ENCODE measurements around the gene CRISP3. TPM values are rescaled to one million over a fixed set of nuclear protein-coding genes. Genes with fewer than 3 reads are reported as not detected.

The CRISP3 gene
- total RNA-seq, 4 donors from 2014 or later: not detected

DNA sequence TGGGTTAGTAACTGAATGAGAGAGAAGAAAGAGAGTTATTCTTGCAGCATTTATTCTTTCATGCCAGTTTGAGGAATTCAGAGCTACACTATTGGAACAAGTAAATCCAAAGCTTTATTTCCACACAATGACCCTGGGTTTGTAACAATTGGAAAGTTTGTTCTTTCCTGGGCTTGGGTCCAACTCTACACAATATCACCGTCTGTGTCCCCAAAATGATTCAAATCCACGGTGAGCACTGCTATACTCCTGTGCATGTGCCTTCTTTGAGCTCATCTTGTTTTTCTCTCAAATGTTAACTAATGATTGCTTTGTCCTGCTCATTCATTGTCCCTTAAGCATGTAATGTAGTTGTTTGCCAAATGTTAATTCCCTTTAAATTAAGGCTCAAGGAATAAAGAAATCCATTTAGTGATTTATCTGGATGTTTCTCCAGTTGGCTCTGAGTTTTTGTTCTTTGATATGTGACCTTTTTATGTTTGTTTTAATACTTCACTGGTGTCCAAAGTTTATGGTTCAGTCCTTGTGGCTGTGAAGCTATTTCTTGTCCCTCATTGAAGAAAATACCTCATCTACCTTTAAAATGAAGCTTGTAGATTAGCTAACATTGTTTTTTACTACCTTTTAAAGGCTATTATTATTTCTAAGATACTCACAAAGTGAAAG, 20.5 kb upstream of the CRISP3 start:
- DNase-seq (ENCODE audit: low spot score in 2 of 2): no peak
- Histone ChIP-seq H3K27me3 (no peaks in the 10 kb centered on the region), H3K27ac (no peak overlapping the region), H3K4me1 (no peaks in the 10 kb centered on the region), H3K36me3 (no peaks in the 10 kb centered on the region), H3K9me3 (no peaks in the 10 kb centered on the region), H3K4me3 (no peak overlapping the region)
- 16 to 30% methylated on average over 2 of the region's 2 CpGs for WGBS, 2 donors
- TF ChIP-seq, protein P1, sequence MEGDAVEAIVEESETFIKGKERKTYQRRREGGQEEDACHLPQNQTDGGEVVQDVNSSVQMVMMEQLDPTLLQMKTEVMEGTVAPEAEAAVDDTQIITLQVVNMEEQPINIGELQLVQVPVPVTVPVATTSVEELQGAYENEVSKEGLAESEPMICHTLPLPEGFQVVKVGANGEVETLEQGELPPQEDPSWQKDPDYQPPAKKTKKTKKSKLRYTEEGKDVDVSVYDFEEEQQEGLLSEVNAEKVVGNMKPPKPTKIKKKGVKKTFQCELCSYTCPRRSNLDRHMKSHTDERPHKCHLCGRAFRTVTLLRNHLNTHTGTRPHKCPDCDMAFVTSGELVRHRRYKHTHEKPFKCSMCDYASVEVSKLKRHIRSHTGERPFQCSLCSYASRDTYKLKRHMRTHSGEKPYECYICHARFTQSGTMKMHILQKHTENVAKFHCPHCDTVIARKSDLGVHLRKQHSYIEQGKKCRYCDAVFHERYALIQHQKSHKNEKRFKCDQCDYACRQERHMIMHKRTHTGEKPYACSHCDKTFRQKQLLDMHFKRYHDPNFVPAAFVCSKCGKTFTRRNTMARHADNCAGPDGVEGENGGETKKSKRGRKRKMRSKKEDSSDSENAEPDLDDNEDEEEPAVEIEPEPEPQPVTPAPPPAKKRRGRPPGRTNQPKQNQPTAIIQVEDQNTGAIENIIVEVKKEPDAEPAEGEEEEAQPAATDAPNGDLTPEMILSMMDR (IDR thresholded peaks at IDR 0.05): no peak
- TF ChIP-seq POLR2A (IDR thresholded peaks at IDR 0.05) (no peak), EP300 (IDR thresholded peaks at IDR 0.05) (no peak)

DNA sequence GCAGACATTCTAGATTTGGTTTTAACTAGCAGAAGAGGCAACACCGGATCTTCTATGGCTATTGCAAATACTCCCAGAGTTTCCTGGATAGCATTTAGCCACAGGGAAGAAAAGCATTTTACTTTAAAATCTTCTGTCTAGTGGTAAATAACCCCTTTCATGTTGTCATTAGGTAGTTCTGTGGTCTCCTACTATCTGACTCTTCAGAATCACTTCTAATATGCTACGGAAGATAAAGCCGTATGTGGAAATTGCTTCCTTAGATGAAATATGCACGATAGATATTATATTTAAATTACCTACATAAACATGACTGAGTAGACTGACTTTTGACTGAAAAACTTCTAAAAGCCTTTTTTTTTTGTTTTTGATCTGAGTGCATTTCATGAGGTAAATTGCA, 759 bp downstream of the CRISP3 start:
- Histone ChIP-seq H3K4me1 (no peaks in the 10 kb centered on the region), H3K27me3 (no peaks in the 10 kb centered on the region), H3K9me3 (no peaks in the 10 kb centered on the region), H3K27ac (no peak overlapping the region), H3K36me3 (no peaks in the 10 kb centered on the region), H3K4me3 (no peak overlapping the region)
- 85 to 87% methylated on average over 4 of the region's 4 CpGs for WGBS, 2 donors
- DNase-seq (ENCODE audit: low spot score in 2 of 2): no peak
- TF ChIP-seq EP300 (IDR thresholded peaks at IDR 0.05): no peak
- TF ChIP-seq, protein P1 (IDR thresholded peaks at IDR 0.05): no peak
- no peak for TF ChIP-seq POLR2A (IDR thresholded peaks at IDR 0.05)

DNA sequence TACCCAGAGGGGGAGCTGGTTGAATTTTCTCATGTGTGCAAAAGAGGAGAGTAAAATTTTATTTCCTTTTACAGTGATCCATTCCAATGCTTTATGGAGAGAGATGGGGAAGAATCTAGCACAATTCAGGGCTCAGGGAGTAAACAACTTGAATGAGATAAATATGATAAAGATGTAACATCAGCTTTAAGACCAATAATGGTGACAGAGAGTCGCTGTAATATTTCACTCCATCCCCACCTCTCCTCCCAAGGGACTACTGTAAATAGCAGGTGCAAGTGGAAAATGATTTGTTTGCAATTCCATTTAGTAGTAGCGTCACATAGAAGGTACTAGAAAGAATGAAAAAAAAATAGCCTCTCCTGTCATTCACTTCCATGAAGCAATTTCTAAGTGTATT, 4.8 kb downstream of the CRISP3 start:
- TF ChIP-seq EP300 (IDR thresholded peaks at IDR 0.05): no peak
- TF ChIP-seq, protein P1 (IDR thresholded peaks at IDR 0.05): no peak
- no peak for TF ChIP-seq POLR2A (IDR thresholded peaks at IDR 0.05)
- DNase-seq (ENCODE audit: low spot score in 2 of 2): no peak
- no peaks in the 10 kb centered on the region for H3K27me3 ChIP-seq

DNA sequence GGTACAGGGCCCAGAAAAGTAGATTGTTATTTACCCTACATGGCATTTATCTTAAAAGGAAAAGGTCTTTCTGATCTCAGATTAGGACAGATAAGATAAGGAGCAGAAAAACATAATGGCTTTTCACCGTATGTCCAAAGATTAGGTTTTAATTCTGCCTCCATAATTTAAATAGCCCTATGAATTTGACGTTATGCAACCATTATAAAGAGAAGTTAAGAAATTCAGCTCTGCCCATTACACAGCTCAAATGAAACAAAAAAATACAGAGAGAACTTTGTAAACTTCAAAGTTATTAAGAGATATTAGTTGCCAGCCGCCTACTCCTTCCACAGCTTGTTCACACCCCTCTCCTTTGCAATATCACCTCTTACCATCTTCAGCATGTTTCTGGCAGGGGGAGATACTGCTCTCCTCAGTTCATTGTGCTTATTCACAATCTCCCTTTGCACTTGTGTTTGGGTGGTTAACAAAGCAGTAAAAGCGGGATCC, 8.1 kb downstream of the CRISP3 start:
- Histone ChIP-seq H3K36me3 (no peaks in the 10 kb centered on the region), H3K4me1 (no peaks in the 10 kb centered on the region), H3K27me3 (no peaks in the 10 kb centered on the region), H3K9me3 (no peaks in the 10 kb centered on the region), H3K27ac (no peak overlapping the region), H3K4me3 (no peak overlapping the region)
- TF ChIP-seq POLR2A (IDR thresholded peaks at IDR 0.05): no peak
- TF ChIP-seq EP300 (IDR thresholded peaks at IDR 0.05): no peak
- TF ChIP-seq, protein P1 (IDR thresholded peaks at IDR 0.05): no peak
- 67 to 76% methylated on average over 4 of the region's 4 CpGs for WGBS, 2 donors
- DNase-seq (ENCODE audit: low spot score in 2 of 2): no peak

More for the DNA sequence above, 4.8 kb downstream of the CRISP3 start:
- WGBS, 2 donors: 81% methylated on average over 2 of the region's 2 CpGs
- no peaks in the 10 kb centered on the region for H3K4me1 ChIP-seq
- H3K36me3 ChIP-seq: no peaks in the 10 kb centered on the region
- H3K9me3 ChIP-seq: no peaks in the 10 kb centered on the region
- no peak overlapping the region for H3K27ac ChIP-seq
- H3K4me3 ChIP-seq: no peak overlapping the region

DNA sequence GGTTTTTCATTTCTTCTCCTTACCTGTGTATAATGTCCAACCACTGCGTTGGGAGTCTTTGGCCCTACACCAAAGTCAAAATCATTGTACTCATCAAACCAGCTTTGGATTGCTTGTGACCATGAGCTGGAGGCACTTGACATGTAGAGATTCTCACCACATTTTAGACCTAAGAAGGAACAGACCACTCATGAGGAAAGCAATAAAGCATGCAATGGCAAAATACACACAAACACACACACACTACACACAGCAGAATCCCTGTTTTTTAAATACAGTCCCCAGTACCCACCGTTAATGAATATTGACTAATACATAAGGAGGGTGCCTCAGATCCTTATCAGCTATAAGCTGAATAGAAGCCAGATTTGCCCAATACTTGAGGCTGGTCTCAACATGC, 10.5 kb downstream of the CRISP3 start:
- Histone ChIP-seq H3K27me3 (no peaks in the 10 kb centered on the region), H3K4me3 (no peak overlapping the region), H3K36me3 (no peaks in the 10 kb centered on the region), H3K9me3 (no peaks in the 10 kb centered on the region), H3K4me1 (no peaks in the 10 kb centered on the region), H3K27ac (no peak overlapping the region)
- no peak for DNase-seq (ENCODE audit: low spot score in 2 of 2)
- TF ChIP-seq POLR2A (IDR thresholded peaks at IDR 0.05) (no peak), EP300 (IDR thresholded peaks at IDR 0.05) (no peak)
- TF ChIP-seq, protein P1 (IDR thresholded peaks at IDR 0.05): no peak
- 70 to 81% methylated on average over 2 of the region's 2 CpGs for WGBS, 2 donors

Data from tibial nerve (tissue), 4 donors.